DOHH2 (cell line): Measurements from ENCODE around the gene HNRNPC.
A peak's percentile ranks its signal among the peaks of the same experiment; 100 is the strongest.

Source experiments
- H3F3A ChIP-seq: fragments of 200-600 bp; sonication (generic), shearing (Covaris generic); 2 replicates; pipeline ENCODE4 v1.6.0; 2016; ENCODE audit warnings: antibody characterized with exemption, mild to moderate bottlenecking; ENCODE audit not compliant: control insufficient read depth, insufficient read depth
- H3K27ac ChIP-seq: fragments of 200-600 bp; sonication (generic); 2 replicates; pipeline ENCODE4 v1.5.1; 2014; ENCODE audit warnings: low read depth, mild to moderate bottlenecking, low read length, moderate library complexity
- H3K27me3 ChIP-seq: fragments of 200-600 bp; sonication (generic); 2 replicates; pipeline ENCODE4 v1.6.1; 2014; ENCODE audit warnings: mild to moderate bottlenecking, low read length, mixed read lengths; ENCODE audit not compliant: control insufficient read depth
- H3K36me3 ChIP-seq: fragments of 200-600 bp; sonication (generic); 2 replicates; pipeline ENCODE4 v1.6.1; 2014; ENCODE audit warnings: mild to moderate bottlenecking, low read length, moderate library complexity, mixed read lengths; ENCODE audit not compliant: control insufficient read depth
- H3K4me1 ChIP-seq: fragments of 200-600 bp; sonication (generic); 2 replicates; pipeline ENCODE4 v1.6.1; 2014; ENCODE audit warnings: mild to moderate bottlenecking, low read length, mixed read lengths; ENCODE audit not compliant: control insufficient read depth
- H3K4me2 ChIP-seq: fragments of 200-600 bp; sonication (generic); 2 replicates; pipeline ENCODE4 v1.6.0; 2014; ENCODE audit warnings: mild to moderate bottlenecking, low read length, moderate library complexity
- H3K4me3 ChIP-seq: fragments of 200-600 bp; sonication (generic); 2 replicates; pipeline ENCODE4 v1.5.1; 2014; ENCODE audit warnings: mild to moderate bottlenecking, low read length, mixed read lengths
- H3K79me2 ChIP-seq: fragments of 200-600 bp; sonication (generic); 2 replicates; pipeline ENCODE4 v1.6.1; 2014; ENCODE audit warnings: mild to moderate bottlenecking, low read length, mixed read lengths; ENCODE audit not compliant: control insufficient read depth
- H3K9me2 ChIP-seq: fragments of 200-600 bp; sonication (generic); replicated peaks from 2 replicates; pipeline ENCODE4 v1.6.1; 2014; ENCODE audit warnings: mild to moderate bottlenecking, low read length, mixed read lengths; ENCODE audit not compliant: control insufficient read depth
- H3K9me3 ChIP-seq: fragments of 200-600 bp; sonication (generic); 2 replicates; pipeline ENCODE4 v1.6.1; 2014; ENCODE audit warnings: antibody characterized with exemption, low read length, mixed read lengths; ENCODE audit not compliant: control insufficient read depth, insufficient read depth
- H4K20me1 ChIP-seq: fragments of 200-600 bp; sonication (generic); 2 replicates; pipeline ENCODE4 v1.6.0; 2014; ENCODE audit warnings: low read depth, mild to moderate bottlenecking, antibody characterized with exemption, low read length, moderate library complexity; ENCODE audit not compliant: control insufficient read depth, insufficient read depth
- CTCF ChIP-seq: fragments of 200-600 bp; sonication (generic); IDR thresholded peaks from one replicate; pipeline ENCODE4 v1.5.1; 2014; ENCODE audit warnings: antibody characterized with exemption, mild to moderate bottlenecking, low read depth, low read length; ENCODE audit not compliant: poor library complexity, severe bottlenecking
- EZH2phosphoT487 ChIP-seq: fragments of 200-600 bp; sonication (generic); IDR thresholded peaks from 2 replicates; pipeline ENCODE4 v1.6.1; 2017; ENCODE audit warnings: borderline replicate concordance, mild to moderate bottlenecking, antibody characterized with exemption, low read length, moderate library complexity, mixed read lengths

HNRNPC gene

GRCh38 chr14:21311614-21312013 lies 42.4 kb upstream of the HNRNPC start:
- no peaks in the 10 kb centered on the region for H3K36me3 ChIP-seq
- no peaks in the 10 kb centered on the region for H3K9me2 ChIP-seq
- H3K4me1 ChIP-seq: peaks cover 77% of the 10 kb centered on the region
- H3K9me3 ChIP-seq: no peaks in the 10 kb centered on the region
- H4K20me1 ChIP-seq: no peaks in the 10 kb centered on the region
- TF ChIP-seq EZH2phosphoT487: no peak
- no peak for TF ChIP-seq CTCF
- H3K27me3 ChIP-seq: no peaks in the 10 kb centered on the region
- no peak overlapping the region for H3K27ac ChIP-seq
- peaks cover 23% of the 10 kb centered on the region for H3F3A ChIP-seq
- no peak overlapping the region for H3K4me3 ChIP-seq
- no peaks in the 10 kb centered on the region; the same call in 1 of the 2 replicates for H3K79me2 ChIP-seq
- H3K4me2 ChIP-seq: no peak overlapping the region

- Histone ChIP-seq H3K9me2 (no peaks in the 10 kb centered on the region), H3K79me2 (no peaks in the 10 kb centered on the region; the same call in 1 of the 2 replicates), H3K9me3 (no peaks in the 10 kb centered on the region), H3K4me3 (no peak overlapping the region), H3K4me2 (no peak overlapping the region), H3F3A (peaks cover 23% of the 10 kb centered on the region), H3K4me1 (peaks cover 61% of the 10 kb centered on the region), H3K27ac (no peak overlapping the region), H4K20me1 (no peaks in the 10 kb centered on the region), H3K36me3 (no peaks in the 10 kb centered on the region), H3K27me3 (no peaks in the 10 kb centered on the region)
- TF ChIP-seq CTCF: no peak
- TF ChIP-seq EZH2phosphoT487: no peak
These were observed 40.7 kb upstream of the HNRNPC start for GRCh38 chr14:21309956-21310355.

- no peaks in the 10 kb centered on the region for H3K36me3 ChIP-seq
- H3K27me3 ChIP-seq: no peaks in the 10 kb centered on the region
- H3K27ac ChIP-seq: peak overlapping the region; percentile 68
- no peaks in the 10 kb centered on the region; the same call in 1 of the 2 replicates for H3K79me2 ChIP-seq
- TF ChIP-seq CTCF (no peak), EZH2phosphoT487 (no peak)
- H3F3A ChIP-seq: peaks cover 23% of the 10 kb centered on the region
- H3K4me3 ChIP-seq: peak overlapping the region; percentile 70
- no peaks in the 10 kb centered on the region for H3K9me2 ChIP-seq
- peak overlapping the region; percentile 98 for H3K4me2 ChIP-seq
- peaks cover 53% of the 10 kb centered on the region for H3K4me1 ChIP-seq
- no peaks in the 10 kb centered on the region for H3K9me3 ChIP-seq
- H4K20me1 ChIP-seq: no peaks in the 10 kb centered on the region
These were observed 40.0 kb upstream of the HNRNPC start for GRCh38 chr14:21309238-21309636.
